Measurements from ENCODE around the gene FAM209B. TPM values are rescaled to one million over a fixed set of nuclear protein-coding genes. Genes with fewer than 3 reads are reported as not detected.

FAM209B gene
- total RNA-seq, 4 donors from 2014 or later, result not detected

DNA sequence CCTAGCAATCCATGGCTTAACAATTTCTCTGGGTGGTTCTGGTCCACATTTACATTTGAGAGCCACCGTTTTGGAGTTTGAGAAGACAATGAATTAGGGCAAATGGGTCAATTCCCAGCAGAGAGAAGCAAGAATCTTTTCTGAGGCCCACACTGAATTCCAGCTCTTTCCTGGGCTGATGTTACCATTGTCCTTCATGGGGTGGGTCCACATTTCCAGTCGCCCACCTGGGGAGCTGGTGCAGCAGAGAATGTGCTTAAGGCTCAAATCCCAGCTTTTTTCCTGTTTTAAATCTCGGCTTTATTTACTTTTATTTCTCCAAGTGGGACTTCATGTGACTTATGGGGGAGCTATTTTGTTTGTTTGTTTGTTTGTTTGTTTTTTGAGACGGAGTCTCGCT lies 51.9 kb downstream of the FAM209B start:
- DNase-seq, result no peak
- Histone ChIP-seq H3K36me3 (no peaks in the 10 kb centered on the region), H3K27ac (no peak overlapping the region), H3K4me3 (no peak overlapping the region), H3K9me3 (no peaks in the 10 kb centered on the region), H3K4me1 (no peaks in the 10 kb centered on the region), H3K27me3 (no peaks in the 10 kb centered on the region)
- TF ChIP-seq POLR2A (IDR thresholded peaks at IDR 0.05), result no peak
- TF ChIP-seq, protein P1, sequence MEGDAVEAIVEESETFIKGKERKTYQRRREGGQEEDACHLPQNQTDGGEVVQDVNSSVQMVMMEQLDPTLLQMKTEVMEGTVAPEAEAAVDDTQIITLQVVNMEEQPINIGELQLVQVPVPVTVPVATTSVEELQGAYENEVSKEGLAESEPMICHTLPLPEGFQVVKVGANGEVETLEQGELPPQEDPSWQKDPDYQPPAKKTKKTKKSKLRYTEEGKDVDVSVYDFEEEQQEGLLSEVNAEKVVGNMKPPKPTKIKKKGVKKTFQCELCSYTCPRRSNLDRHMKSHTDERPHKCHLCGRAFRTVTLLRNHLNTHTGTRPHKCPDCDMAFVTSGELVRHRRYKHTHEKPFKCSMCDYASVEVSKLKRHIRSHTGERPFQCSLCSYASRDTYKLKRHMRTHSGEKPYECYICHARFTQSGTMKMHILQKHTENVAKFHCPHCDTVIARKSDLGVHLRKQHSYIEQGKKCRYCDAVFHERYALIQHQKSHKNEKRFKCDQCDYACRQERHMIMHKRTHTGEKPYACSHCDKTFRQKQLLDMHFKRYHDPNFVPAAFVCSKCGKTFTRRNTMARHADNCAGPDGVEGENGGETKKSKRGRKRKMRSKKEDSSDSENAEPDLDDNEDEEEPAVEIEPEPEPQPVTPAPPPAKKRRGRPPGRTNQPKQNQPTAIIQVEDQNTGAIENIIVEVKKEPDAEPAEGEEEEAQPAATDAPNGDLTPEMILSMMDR (IDR thresholded peaks at IDR 0.05), result no peak

Other genes starting within 250 kb of the FAM209B start
- gene FAM210B, start 174.3 kb upstream of the FAM209B start, total RNA-seq, result 10 to 100 TPM; 14.0 to 21.4 (median 16.8) TPM
- gene AURKA, start 141.0 kb upstream of the FAM209B start, total RNA-seq, result 1 to 10 TPM; 4.7 to 7.7 (median 6.5) TPM
- gene CSTF1, start 140.6 kb upstream of the FAM209B start, total RNA-seq, result 10 to 100 TPM in 3 of 4 donors, 1 to 10 TPM in 1; 4.8 to 28.9 (median 14.3) TPM
- 1 to 10 TPM in 2 of 4 donors, under 1 TPM in 2; 0.47 to 3.3 (median 1.2) TPM for gene CASS4, start 121.0 kb upstream of the FAM209B start, total RNA-seq
- gene RTF2, start 64.6 kb upstream of the FAM209B start, total RNA-seq, result 10 to 100 TPM; 36.3 to 53.8 (median 48.4) TPM
- gene FAM209A, start 8.5 kb upstream of the FAM209B start, total RNA-seq, result not detected
- gene TFAP2C, start 96.1 kb downstream of the FAM209B start, total RNA-seq, result not detected